SK-N-SH (cell line): ENCODE data around the gene GJD4.

Source experiments
- CTCF ChIP-seq: fragments of 200-600 bp; sonication (generic); IDR thresholded peaks from 2 replicates; pipeline ENCODE4 v1.6.1; 2017; ENCODE audit warnings: antibody characterized with exemption, mild to moderate bottlenecking, moderate library complexity
- GABPA ChIP-seq: IDR thresholded peaks from 2 replicates; pipeline ENCODE4 v1.4.0; 2012; ENCODE audit warnings: low read depth, mild to moderate bottlenecking
- MXI1 ChIP-seq: IDR thresholded peaks from 2 replicates; pipeline ENCODE4 v1.6.1; 2012; ENCODE audit warnings: mild to moderate bottlenecking, low read depth, low read length, improper control_type of control experiment
- NFIC ChIP-seq: IDR thresholded peaks from 2 replicates; pipeline ENCODE4 v1.4.0; 2012; ENCODE audit warnings: borderline replicate concordance
- RAD21 ChIP-seq: IDR thresholded peaks from 2 replicates; pipeline ENCODE4 v1.6.1; 2012; ENCODE audit warnings: mild to moderate bottlenecking, low read length

- TF ChIP-seq RAD21 (no peak), GABPA (no peak), CTCF (no peak), NFIC (no peak), MXI1 (no peak)
These were observed 21.9 kb downstream of the GJD4 start for GRCh38 chr10:35626971-35627507.
